Left forelimb (tissue), 1 donor: ENCODE results near the gene RGS19.

Experiments
- DNase-seq: peaks from one replicate; pipeline ENCODE4 v3.0.0-alpha.2; 2018; ENCODE audit warnings: low spot score

Gene RGS19

DNA sequence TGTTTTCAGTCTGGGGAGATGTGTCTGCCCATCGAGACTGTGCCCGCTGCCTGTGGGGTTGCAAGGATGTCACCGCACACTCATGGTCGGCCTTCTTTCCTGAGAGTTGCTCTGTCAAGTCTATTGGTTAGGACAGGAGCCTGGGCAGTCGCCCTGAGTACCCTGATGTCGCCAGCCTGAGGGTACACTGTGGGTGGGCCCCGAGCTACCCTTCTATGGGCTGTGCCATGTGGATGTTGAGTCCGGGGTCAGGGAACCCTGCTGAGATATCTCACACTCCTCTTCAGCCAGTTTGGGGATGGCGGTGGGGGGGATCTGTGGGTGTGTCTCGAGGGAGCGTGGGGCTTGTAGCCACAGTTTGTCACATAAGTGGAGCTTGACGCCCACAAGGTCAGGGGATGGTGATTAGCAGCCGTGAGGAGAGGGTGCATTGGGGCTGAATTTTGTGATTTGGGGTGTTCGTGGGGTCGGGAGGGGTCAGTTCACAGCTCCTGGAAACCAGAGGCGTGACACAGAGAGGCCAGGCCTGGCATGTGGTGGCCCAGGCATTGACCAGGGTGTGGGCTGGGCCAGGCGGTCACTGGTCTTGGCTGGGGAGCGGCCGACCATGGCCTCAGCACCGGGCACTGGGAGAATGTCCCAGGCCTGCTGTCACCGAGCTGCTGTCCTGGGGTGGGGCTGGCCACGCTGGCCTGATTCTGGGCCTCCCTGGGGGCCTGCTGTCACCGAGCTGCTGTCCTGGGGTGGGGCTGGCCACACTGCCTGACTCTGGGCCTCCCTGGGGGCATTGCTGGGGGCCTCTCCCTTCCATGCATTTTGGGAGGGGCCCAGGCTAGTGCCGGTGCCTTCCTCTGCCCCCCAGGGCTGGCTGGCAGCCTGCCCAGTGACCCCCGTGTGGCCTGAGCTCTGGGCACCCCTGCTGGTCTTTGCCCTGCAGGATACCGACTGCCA, 29.7 kb upstream of the RGS19 start:
- DNase-seq = no peak

DNA sequence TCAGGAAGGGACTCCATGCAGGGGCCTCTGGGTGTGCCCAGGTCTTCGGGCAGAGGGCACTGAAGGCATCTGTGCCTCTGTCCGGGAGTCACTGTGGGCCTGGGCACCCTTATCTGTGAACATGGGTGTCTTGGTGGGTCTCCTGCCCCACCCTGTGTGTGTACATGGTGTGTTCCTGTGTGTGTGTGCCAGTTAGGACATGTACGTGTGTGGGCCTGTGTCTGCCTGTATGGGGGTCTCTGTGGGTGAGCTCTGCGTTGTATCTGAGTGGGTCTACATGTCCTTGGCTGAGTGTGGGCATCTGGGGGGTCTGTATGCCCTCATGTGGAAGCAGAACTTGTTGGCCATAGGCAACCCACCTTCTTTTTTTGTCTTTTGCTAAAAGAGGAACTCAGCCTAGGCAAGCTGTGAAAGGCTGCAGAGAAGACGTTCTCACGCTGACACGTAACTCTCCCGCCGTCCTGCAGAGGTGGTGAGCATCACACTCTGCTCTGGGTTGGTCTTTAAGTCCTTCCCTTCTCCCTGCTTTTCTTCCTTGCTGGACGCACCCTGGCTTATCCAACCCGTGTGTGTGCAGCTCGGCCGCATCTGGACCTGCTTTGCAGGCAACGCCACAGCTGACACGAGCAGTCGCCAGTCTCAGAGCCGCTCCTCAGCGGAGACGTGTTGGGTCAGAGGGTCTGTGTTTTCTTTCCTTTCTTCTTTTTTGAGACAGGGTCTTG, 28.6 kb upstream of the RGS19 start:
- no peak for DNase-seq

DNA sequence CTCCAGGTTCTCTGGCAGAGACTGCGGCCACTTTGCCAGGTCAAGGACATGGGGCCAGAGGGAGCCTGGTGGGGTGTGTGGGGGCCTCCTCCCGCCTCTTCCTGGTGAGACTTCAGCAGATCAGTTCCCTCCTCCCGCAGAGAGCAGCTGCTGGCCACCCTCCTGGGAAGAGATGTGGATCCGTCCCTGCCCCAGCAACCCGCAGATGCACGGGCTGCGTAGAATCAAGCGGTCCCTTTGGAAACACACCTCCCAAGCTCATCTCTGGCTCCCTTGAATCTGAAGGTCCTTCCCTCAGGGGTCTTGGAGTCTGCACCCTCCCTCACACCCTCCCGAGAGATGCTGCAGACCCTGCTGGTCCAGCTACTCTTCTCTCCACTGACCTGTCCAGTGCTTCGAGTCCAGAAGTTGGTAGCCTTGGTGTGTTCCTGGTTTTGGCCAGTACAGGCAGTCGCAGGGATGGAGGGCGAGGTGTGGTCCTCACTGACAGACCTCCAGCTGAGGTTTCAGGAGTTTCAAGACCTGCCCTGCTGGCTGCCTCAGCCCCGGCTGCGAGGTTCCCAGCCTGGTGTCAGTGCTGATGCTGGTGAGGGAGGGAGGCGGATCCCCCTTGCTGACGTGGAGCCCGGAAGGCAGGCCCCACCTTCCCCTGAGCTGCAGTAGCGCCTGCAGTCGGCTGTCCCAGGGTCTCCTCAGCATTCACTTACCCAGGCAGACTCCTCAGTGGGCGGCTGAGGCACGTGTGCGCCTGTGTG, 27.8 kb upstream of the RGS19 start, which contains the start of gene NPBWR2:
NPBWR2 (minus strand) TSS at position 585 of the 755 bp plus-strand sequence. CDS start 734 bp downstream, outside the sequence.
- no peak for DNase-seq

DNA sequence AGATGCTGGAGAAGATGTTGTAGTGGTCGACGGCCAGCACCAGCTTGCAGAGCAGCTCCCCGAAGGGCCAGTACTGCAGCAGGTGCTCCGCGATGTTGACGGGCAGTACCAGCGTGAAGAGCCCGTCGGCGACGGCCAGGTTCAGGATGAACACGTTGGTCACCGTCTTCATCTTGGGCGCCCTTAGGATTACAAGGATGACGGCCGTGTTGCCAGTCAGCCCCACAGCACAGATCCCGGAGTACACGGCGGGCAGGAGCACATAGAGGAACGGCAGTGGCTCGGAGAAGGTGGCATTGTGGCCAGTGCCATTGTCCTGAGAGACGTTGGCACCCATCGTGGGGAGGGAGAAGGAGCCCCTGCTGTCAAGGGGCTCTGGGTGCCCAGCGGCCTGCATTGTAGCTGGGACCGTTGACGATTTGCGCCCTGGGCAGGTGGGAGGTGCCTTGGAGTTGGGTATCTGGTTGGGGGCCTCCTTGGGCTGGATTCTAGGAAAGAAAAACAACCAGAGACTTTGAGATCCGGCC, 27.2 kb upstream of the RGS19 start:
- no peak for DNase-seq

DNA sequence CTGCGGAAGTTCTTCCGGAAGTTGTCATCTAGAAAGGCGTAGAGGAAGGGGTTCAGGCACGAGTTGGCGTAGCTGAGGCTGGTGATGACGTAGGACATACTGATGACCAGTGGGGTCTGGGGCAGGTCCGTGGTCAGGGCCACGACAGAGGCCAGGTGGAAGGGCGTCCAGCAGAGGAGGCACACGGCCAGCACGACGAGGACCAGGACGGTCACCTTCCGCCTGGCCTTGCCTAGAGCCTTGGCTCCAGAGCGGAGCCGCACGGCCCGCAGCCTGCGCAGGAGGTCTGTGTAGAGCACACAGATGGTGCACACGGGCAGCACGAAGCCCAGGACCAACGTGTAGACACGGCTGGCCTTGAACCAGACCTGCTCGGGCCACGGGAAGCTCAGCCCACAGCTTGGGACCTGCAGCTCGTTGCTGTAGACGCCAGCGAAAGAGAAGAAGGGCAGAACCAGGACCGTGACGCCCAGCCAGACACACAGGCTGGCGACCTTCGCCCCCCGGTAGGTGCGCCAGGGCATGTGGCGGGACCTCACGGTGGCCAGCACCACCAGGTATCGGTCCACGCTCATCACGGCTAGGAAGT, 26.6 kb upstream of the RGS19 start:
- no peak for DNase-seq

DNA sequence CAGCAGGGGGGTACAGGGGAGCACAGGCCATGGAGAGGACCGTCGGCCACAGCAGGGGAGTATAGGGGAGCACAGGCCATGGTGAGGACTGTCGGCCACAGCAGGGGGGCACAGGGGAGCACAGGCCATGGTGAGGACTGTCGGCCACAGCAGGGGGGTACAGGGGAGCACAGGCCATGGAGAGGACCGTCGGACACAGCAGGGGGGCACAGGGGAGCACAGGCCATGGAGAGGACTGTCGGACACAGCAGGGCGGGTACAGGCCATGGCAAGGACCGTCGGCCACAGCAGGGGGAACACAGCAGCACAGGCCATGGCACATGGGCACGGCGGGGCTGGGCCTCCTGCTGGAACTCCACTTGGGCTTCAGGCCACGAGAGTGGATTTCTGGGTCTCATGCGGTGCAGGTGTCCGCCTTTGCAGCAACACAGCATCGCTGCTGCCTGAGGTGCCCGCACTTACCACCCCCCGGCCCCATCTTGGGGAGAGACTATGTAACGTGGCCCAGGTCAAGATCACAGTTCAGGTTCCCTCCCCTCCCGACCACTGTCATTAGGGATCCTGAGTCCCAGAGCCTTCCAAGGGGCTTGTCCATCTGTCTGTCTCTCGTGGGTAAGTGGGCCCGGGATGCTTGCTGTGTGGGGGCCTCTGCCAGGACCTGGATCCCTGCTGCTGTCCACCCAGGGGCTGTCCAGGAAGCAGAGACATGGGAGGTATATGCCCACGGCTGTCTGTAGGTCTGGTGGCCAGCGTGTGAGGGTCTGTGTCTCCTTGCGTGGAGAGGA, 25.5 kb upstream of the RGS19 start:
- DNase-seq = no peak

DNA sequence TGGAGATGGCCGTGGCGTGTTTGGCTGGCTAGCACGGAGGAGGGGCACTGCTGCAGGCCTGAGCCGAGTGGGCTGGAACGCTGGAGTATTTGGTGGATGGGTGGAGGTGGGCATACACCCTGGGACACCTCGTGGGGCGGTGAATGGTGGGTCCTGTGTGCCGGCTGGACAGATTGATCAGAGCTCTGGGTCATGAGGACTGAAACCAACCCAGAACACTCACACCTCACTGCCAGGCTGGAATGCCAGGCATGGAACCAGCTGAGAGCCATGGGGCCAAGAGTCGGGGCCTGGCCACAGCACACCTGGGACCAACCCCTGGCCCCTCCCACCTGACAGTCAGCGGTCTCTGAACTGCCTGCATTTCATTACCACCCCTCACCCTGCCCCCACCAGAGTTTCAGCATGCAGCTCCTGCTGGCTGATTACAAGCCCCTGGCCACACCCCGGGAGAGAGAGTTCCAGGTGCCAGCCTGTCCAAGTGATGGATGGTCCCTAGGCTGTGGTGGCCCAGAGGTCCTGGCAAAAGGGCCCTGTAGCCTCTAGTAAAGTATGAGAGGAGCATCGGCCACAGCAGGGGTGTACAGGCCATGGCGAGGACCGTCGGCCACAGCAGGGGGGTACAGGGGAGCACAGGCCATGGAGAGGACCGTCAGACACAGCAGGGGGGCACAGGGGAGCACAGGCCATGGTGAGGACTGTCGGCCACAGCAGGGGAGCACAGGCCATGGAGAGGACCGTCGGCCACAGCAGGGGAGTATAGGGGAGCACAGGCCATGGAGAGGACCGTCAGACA, 24.8 kb upstream of the RGS19 start:
- DNase-seq = no peak

DNA sequence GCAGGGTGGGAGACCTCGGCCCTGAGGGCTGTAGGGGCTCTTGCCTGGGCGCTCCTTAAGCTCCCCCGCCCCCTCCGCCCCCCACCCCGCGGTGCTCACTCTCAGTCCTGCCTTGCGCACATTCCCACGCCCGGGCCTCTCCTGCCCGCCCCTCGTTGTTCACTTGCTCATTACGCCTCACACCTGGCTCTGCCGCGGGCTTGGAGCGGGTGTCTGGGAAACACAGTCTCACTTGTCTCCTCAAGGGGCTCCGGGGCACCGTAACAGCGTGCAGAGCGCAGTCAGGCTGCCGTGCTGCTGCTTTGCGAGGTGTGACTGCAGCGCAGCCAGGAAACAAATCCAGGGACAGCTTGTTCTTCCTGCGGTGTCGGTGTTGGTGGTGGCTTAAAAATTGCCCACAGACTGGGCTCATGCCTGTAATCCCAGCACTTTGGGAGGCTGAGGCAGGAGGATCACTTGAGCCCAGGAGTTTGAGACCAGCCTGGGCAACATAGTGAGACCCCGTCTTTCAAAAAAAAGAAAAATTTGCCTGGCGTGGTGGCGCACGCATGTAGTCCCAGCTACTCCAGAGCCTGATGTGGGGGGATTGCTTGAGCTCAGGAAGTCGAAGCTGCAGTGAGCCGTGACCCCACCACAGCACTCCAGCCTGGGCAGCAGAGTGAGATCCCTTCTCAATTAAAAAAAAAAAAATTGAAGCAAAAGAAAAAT, 23.5 kb upstream of the RGS19 start:
- no peak for DNase-seq

DNA sequence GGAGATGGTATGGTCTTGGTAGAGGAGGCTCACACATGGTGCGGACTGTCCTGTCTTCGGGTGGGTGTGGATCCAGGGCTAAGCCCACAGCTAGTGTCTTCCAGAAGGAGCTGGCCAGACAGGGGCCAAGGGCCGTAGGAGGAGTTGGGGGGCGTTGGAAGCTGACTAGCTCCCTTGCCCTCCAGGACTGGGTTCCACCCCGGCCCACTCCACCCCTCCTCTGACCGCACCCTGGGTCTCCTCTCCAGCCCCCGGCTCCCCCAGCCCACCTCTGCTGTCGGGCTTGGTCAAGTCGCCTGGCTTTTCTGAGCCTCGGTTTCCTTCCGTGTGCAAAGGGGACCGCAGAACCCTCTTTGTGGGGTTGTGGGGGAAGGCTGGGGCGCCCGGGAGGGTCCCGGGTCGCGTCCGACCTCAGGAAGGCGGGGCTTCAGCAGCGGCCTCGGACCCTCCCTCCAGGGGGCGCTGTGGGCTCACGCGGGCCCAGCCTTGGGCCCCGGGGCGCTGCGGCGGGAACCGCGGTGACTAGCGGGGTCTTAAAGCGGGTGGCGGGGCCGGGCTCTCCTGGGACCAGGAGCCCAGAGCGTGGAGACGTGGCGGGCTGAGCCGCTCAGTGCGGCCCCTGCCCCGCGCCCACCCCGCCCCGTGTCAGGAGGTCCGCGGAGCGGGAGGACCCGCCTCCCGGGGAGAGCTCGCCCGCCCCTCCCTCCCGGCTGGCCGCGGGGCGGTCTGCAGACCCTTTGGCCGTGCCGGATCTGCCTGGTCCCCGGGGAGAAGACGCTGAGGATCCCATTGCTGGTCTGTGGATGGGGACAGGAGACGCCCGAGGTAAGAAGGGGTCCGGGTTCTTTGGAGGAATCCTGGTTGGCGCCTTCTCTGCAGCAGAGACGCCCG, 22.7 kb upstream of the RGS19 start:
- DNase-seq = no peak

DNA sequence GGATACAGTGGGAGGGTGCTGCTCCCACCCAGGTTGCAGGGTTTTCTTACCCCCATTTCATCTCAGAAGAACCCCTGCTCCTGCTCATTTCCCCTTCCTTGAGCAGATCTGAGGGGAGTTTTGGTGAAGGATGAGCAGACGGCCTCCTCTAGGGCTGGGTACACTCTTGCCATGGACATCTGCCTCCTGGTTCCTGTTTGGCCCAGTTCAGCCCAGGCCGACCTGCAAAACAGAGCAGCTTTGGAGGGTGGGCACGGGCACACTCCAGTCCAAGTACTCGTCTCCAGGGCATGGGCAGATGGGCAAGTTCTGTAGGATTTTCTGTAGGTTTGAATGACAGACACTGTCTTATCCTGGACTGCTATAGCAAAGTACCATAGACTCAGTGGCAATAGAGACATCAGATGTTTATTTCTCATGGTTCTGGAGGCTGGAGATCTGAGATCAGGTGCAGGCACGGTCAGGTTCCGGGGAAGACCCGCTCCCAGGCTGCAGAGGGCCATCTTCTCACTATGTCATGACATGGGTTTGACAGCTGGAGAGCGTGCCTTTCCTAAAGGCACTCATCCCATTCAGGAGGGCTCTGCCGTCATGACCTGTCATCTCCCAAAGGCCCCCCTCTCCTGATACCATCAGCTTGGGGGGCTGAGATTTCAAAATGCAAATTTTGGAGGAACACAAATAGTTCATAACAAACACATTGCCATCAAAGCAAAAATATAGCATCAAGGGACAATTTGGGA, 21.8 kb upstream of the RGS19 start:
- DNase-seq = no peak

DNA sequence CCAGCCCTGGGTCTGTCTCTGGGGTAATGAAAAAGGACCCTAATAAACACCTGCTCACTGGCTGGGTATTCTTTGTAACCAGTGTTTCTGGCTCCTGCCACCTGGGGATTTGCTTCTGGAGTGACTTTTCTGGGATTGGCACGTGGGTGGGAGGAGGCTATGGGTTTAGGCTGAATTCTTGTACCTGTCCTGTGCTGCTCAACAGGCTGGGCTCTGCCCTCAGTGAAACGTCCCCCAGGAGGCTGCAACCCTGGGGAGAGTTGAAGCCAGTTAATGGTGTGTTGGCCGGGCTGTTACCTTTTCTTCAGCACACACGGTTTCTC, 21.2 kb upstream of the RGS19 start:
- no peak for DNase-seq

DNA sequence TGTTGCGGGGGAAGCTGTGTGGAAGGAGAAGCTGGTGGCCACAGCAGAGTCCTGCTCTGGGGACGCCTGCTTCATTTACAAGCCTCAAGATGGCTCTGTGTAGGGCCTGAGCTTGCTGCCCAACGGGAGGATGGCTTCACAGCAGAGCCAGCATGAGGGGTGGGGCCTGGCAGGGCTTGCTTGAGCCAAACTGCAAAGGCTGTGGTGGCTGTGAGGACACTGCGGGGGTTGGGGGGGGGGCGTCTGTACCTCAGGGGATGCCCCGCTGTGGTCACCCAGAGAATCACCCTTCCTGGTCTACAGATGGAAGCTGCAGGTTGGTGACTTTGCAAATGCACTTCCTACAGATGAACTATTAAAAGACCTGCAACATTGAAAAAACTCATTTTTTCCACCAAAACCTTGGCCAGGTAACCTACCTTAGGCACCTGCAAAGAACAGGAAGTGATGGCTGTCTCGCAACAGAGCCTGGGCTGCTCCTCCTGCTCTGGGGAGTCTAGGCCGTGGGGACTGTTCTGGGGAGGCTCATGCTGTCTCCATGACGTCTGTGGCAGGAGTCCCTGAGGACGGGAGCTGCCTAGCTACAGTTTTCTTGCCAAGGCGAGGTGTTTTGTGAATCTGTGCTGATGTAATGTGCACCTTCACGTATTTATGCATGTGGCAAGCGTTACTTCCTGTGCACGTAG, 20.7 kb upstream of the RGS19 start:
- DNase-seq = no peak

DNA sequence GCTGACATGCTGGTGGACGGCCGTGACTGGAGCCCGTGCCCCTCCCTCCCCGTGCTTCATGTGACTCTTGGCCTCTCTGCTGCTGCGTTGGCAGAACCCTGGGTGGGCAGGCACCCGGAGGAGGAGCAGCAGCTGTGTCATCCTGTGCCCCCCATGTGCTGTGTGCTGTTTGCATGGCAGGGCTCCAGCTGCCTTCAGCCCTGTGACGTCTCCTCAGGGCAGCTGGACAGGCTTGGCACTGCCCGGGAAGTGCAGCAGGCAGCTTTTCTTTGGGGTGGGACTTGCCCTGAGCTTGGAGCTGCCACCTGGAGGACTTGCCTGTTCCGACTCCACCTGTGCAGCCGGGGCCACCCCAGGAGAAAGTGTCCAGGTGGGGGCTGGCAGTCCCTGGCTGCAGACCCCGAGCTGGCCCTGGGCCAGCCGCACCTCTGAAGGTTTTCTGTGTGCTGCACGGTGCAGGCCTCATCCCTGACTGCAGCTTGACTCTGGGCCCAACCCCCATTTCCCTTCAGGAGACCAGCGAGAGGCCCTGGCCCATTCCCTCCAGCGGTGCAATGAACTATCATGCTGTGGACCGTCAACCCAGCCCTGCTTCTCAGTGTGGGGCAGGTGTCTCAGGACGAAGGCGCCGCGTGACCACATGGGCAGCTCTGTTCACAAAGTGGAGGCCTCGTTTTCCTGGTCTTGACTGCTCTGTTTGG, 19.9 kb upstream of the RGS19 start:
- DNase-seq = no peak

DNA sequence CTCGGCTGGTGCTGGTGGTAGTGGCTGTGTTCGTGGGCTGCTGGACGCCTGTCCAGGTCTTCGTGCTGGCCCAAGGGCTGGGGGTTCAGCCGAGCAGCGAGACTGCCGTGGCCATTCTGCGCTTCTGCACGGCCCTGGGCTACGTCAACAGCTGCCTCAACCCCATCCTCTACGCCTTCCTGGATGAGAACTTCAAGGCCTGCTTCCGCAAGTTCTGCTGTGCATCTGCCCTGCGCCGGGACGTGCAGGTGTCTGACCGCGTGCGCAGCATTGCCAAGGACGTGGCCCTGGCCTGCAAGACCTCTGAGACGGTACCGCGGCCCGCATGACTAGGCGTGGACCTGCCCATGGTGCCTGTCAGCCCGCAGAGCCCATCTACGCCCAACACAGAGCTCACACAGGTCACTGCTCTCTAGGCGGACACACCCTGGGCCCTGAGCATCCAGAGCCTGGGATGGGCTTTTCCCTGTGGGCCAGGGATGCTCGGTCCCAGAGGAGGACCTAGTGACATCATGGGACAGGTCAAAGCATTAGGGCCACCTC, 19.2 kb upstream of the RGS19 start:
- no peak for DNase-seq

DNA sequence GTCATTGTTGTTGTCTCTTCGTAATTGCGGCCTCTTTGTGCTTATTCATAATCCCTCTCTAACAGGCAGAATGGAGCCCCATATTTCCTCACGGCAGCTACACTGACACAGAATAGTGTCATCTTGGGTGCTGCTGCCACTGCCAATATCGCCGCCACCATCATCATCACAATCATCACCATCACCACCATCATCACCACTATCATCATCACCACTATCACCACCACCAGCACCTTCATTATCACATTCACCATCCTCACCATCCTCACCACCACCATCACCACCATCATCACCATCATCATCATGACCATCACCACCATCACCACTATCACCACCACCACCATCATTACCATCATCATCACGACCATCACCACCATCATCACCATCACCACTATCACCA, 17.2 kb upstream of the RGS19 start:
- DNase-seq = no peak

DNA sequence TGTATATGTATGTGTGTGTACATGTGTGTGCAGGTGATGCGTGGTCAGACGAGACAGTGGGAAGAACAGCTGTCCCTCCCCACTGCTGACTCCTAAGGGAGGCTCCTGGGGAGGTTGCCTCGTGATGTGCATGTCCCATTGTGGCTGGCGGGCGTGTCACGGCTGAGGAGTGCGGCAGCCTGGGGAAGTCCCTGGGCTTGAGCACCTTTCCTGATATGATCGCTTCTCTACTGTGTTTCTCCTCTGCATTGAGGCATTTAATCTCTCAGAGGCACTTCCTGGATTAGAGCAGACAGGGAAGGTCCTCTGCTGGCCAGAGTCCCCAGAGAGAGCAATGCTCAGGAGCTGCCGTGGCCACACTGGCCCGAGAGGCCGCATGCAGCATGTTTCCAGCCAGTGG, 16.6 kb upstream of the RGS19 start:
- no peak for DNase-seq
